Cardiac fibroblast (primary cell): ENCODE measurements around the gene PDPN.
"Not testable (repeated sequence)": the region's sequence is repeated elsewhere in the genome, so short reads cannot be mapped to it uniquely, and the experiment has no call there.

Experiments used
- DNase-seq, 2 donors: peaks; one replicate each; pipeline versions ENCODE4 v3.0.0 to v3.0.0-alpha.2; 2010; ENCODE audit warnings: low read depth in 2 of 2
- H3K4me3 ChIP-seq, 2 donors: replicated peaks in 1 of 2; 1 replicate in 1 of 2; 2 replicates in 1 of 2; pipeline ENCODE4 v1.5.1; 2011; ENCODE audit warnings: low read depth in 2 of 2, low read length in 2 of 2, mild to moderate bottlenecking in 2 of 2, moderate library complexity in 1 of 2
- CTCF ChIP-seq: IDR thresholded peaks from one replicate; pipeline ENCODE4 v1.5.1; 2011; ENCODE audit warnings: low read depth, mild to moderate bottlenecking, low read length, inconsistent platforms

PDPN gene

DNA sequence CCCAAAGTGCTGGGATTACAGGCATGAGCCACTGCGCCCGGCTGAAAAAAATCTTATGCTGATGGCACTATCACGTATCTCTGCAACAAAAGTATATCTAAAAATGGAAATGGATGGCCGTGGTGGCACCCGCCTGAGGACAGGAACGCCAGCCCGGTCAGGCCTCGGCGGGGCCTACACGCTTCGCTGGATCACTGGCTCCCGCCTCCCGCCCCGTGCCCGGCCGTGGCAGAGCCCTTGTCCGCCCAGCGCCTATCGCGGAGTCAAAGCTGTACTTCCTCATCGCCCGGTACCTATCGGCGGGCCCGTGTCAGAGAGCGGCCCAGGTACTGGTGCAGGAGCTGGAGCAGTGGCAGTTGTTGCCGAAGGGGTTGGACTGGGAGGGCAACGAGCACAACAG is 28.8 kb upstream of the PDPN start:
- no peak overlapping the region for H3K4me3 ChIP-seq
- no peak for DNase-seq

GRCh38 chr1:13556224-13556764 is 27.3 kb upstream of the PDPN start:
- no peak for TF ChIP-seq CTCF
- no peak for DNase-seq
- no peak overlapping the region for H3K4me3 ChIP-seq

More for the DNA sequence above, 28.8 kb upstream of the PDPN start:
- TF ChIP-seq CTCF, result no peak

DNA sequence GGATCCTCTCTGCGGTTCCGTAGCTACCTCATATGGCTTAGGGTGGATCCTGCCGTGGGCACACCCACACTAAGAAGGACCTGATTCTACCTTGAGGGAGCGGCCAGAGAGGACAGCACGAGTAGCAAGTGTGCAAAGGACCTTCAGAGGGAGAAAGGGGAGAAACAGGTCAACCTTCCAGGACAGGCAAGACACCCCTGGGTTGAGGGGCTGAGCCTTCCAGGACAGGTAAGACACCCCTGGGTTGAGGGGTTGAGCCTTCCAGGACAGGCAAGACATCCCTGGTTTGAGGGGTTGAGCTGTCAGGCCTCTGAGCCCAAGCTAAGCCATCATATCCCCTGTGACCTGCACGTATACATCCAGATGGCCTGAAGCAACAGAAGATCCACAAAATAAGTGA is 23.1 kb upstream of the PDPN start:
- H3K4me3 ChIP-seq, result no peak overlapping the region
- TF ChIP-seq CTCF, result no peak
- DNase-seq, result no peak

GRCh38 chr1:13562981-13563380 is 20.7 kb upstream of the PDPN start:
- H3K4me3 ChIP-seq, DNase-seq: not testable (repeated sequence)

DNA sequence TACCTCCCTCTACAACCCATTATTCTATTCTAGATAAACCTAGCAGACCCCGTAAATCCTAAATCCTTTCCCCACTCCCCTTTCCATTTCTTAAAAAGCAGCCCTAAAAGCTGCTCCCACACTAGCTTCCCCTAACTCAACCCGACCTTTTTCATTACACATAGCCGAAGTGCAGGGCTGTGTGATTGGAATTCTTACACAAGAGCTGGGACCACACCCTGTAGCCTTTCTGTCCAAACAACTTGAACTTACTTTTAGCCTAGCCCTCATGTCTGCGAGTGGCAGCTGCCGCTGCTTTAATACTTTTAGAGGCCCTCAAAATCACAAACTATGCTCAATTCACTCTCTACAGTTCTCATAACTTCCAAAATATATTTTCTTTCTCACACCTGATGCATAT is 19.6 kb upstream of the PDPN start:
- no peak for TF ChIP-seq CTCF

DNA sequence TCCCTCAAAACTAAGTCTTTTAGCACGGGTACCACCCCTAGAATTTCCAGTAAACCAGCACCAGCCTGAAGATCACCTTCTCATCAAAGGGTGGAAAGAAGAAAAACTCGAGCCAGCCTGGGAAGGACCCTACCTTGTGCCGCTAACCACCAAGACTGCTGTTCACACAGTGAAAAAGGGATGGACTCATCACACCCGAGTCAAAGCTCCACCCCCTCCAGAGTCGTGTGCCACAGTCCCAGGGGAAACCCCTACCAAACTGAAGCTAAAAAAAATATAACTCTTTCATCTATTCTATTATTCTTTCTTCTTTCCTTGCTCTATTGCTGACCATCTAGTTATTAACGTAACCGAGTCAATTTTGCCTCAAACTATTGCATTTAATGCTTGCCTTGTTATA is 13.2 kb upstream of the PDPN start:
- H3K4me3 ChIP-seq, DNase-seq: not testable (repeated sequence)

More for the DNA sequence above, 19.6 kb upstream of the PDPN start:
- DNase-seq, result no peak
- no peak overlapping the region for H3K4me3 ChIP-seq

GRCh38 chr1:13570924-13571323 is 12.7 kb upstream of the PDPN start:
- no peak overlapping the region for H3K4me3 ChIP-seq
- DNase-seq, result no peak
- TF ChIP-seq CTCF, result peak; percentile 43

DNA sequence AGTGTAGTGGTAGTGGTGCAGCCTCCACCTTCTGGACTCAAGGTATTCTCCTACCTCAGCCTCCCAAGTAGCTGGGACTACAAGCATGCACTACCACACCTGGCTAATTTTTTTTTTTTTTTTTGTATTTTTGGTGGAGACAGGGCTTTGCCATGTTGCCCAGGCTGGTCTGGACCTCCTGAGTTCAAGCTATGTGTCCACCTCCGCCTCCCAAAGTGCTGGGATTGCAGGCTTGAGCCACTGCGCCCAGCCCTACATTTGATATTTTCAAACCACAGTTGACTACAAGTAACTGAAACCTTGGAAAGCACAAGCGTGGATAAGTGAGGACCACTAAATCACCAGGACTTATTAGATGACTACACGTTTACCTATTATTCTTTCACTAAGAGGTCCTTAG is 10.0 kb upstream of the PDPN start:
- DNase-seq, result no peak

More for the DNA sequence above, 10.0 kb upstream of the PDPN start:
- no peak for TF ChIP-seq CTCF
- H3K4me3 ChIP-seq, result no peak overlapping the region
